GM12873 (cell line): ENCODE data around the gene HTRA3.

Experiments
- TF ChIP-seq, protein P1 (sequence below): IDR thresholded peaks from 2 replicates; pipeline ENCODE4 v1.5.1; 2012; ENCODE audit warnings: low read depth, mild to moderate bottlenecking, moderate library complexity, low read length, control low read depth; ENCODE audit not compliant: insufficient read depth; ENCODE audit errors: missing control alignments

HTRA3 gene

DNA sequence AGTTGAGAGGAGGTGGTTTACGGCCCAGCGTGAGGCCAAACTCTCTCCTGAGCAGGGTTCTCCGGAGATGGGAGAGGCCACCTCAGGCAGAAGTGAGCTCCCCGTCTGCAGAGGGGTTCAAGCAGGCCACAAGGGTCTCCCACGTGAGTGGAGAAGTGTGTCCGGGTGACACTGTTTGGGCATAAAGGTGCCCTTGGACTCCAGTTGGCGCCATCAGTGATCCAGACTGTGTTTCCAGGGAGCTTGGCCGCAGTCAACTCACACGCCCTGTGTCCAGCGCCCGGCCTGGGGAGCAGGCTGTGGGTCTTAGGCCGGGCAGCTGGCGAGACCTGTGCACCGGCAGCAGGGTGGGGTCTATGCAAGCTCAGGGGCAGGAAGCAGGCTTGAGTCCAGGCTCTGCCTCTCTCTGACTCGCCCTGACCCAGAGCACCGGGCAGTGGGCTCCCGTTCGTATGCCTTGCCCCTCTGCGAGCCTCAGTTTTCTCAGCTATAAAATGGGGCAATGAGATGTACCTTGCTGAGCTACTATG, 24.6 kb upstream of the HTRA3 start:
- TF ChIP-seq, protein P1, sequence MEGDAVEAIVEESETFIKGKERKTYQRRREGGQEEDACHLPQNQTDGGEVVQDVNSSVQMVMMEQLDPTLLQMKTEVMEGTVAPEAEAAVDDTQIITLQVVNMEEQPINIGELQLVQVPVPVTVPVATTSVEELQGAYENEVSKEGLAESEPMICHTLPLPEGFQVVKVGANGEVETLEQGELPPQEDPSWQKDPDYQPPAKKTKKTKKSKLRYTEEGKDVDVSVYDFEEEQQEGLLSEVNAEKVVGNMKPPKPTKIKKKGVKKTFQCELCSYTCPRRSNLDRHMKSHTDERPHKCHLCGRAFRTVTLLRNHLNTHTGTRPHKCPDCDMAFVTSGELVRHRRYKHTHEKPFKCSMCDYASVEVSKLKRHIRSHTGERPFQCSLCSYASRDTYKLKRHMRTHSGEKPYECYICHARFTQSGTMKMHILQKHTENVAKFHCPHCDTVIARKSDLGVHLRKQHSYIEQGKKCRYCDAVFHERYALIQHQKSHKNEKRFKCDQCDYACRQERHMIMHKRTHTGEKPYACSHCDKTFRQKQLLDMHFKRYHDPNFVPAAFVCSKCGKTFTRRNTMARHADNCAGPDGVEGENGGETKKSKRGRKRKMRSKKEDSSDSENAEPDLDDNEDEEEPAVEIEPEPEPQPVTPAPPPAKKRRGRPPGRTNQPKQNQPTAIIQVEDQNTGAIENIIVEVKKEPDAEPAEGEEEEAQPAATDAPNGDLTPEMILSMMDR: no peak

DNA sequence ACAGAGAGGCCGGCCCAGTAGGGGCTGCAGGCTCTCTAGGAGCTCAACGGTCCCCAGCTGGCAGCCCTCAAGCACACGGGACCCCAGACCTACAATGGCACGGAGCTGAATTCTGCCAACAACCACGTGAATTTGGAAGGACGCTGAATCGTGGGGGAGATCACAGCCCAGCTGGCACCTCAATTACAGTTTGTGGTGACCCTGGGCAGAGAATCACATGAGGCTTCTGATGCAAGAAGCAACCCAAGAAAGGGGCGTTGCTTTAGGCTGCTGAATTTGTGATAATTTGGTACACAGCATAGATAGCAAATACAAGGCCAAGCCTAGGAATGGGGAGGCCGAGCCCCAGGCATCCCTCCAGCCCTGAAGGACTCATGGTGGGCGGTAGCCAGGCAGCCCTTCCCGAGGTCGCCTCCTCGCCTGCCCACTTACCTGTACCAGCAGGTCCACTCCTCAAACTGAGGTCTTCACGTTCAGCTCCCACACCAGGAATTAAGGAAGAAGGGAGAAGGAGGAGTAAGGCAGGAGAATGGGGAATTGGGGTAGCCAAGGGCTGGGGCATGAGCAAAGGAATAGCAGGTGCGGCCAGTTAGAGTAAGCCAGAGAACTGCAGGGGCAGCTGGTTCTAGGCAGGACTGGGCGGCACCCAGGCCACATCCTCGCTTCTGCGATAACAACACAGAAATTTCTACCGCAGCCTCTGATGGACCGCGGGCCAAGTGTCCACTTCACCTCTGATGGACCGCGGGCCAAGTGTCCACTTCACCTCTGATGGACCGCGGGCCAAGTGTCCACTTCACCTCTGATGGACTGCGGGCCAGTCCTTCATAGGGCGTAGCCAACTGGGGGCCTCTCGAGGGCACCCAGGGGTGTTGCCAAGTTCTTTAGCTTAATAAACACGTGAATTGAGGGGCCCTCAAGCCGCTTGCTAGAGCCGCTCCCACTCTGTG, 23.4 kb upstream of the HTRA3 start:
- TF ChIP-seq, protein P1: no peak

DNA sequence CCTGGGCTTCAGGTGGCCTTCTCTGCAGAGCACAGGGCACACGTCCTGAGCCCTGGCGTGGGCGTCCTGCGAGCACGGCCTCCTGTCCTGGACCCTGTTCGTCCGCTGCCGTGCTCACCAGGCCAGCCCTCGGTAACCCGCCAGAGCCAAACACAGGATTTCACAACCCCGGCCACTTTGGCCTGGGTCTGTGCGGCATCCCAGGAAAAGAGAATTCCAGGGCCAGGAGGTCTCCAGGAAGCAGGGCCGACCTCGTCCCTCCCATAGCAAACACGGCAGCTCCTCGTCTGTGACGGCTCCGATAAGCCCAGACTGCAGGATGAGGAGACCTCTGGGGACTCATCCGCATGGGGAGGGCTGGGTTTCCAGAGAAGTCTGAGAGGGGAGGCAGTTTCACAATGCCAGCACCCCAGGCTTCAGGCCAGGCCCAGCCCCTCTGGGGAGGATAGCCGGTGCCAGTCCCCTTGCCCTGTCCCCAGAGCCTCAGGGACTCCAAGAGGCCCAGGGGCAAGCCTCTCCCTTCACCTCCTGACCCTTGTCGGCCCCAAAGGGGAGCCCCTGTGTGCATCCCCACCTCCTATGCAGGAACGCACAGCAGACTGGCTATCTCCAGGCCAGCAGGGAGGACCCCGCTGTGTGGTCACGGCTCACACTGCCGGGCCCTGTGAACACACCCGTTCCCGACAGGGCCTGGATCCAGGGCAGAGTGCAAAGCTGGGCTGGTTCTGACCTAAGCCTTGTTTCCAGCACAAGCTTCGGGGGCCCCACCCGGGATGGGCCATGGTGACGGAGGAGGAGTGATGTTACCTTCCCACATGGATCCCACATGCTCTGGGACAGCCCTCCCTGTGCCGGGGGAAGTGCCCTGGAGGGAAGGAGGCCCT, 22.3 kb upstream of the HTRA3 start:
- TF ChIP-seq, protein P1: no peak

DNA sequence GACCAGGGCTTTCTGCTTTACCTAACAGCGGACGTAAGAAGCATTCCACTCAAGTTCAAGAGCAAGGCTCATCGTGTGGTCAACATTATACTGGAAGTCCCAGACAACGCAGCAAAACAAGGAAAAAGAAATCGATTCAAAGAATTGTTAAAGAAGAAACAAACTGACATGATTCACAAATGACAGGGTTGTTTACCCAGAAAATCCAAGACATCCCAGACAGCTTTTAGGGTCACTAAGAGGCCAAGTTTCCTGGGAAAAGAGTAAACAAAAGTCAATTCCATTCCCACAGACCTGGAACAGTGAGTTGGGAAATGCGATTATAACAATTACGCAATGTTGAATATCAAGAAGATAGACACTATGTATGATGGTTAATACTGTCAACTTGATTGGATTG, 21.5 kb upstream of the HTRA3 start:
- TF ChIP-seq, protein P1: no peak

GRCh38 chr4:8250227-8250626, 19.3 kb upstream of the HTRA3 start:
- TF ChIP-seq, protein P1: no peak

- TF ChIP-seq, protein P1: no peak
Measured at GRCh38 chr4:8250637-8251036, 18.9 kb upstream of the HTRA3 start.
